Liver (tissue), 2 donors: ENCODE data around the gene SLC6A11.

Experiments
- TF ChIP-seq, protein P1 (sequence below): fragments of 150-350 bp; IDR thresholded peaks from 2 replicates; pipeline ENCODE4 v1.5.1; 2017; ENCODE audit warnings: improper control_type of control experiment, low read depth, low read length; ENCODE audit not compliant: missing input control
- TF ChIP-seq, protein P2 (sequence below): IDR thresholded peaks from 2 replicates; pipeline ENCODE4 v1.6.1; 2016; ENCODE audit warnings: antibody characterized with exemption, mild to moderate bottlenecking
- donor health status: healthy.

DNA sequence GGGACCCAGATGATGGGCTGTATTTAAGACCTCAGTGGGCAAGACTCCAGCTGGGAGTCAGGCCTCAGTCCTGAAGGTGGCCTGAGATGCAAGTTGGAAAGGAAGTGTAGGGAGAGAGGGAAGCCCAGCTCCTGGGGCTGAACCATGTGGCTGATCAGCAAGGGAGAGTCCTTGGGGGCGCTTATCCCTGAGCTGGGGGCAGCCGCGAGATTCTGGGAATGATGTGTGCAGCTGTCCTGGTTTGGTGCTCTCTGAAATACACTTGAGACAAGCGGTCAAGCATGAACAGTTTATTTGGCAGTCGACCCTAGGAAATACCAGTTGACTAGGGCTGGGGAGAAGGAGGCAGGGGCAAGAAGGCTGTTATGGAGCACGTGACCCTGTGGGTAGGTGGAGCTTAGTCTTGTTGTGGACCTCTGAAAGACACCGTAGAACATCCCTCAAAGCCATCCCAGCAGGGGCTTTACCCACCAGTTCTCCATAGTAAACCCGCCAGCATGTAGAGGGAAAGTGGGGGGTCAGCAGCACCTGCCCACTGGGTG lies 41.8 kb upstream of the SLC6A11 start:
- TF ChIP-seq, protein P1, sequence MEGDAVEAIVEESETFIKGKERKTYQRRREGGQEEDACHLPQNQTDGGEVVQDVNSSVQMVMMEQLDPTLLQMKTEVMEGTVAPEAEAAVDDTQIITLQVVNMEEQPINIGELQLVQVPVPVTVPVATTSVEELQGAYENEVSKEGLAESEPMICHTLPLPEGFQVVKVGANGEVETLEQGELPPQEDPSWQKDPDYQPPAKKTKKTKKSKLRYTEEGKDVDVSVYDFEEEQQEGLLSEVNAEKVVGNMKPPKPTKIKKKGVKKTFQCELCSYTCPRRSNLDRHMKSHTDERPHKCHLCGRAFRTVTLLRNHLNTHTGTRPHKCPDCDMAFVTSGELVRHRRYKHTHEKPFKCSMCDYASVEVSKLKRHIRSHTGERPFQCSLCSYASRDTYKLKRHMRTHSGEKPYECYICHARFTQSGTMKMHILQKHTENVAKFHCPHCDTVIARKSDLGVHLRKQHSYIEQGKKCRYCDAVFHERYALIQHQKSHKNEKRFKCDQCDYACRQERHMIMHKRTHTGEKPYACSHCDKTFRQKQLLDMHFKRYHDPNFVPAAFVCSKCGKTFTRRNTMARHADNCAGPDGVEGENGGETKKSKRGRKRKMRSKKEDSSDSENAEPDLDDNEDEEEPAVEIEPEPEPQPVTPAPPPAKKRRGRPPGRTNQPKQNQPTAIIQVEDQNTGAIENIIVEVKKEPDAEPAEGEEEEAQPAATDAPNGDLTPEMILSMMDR, result no peak
- TF ChIP-seq, protein P2, sequence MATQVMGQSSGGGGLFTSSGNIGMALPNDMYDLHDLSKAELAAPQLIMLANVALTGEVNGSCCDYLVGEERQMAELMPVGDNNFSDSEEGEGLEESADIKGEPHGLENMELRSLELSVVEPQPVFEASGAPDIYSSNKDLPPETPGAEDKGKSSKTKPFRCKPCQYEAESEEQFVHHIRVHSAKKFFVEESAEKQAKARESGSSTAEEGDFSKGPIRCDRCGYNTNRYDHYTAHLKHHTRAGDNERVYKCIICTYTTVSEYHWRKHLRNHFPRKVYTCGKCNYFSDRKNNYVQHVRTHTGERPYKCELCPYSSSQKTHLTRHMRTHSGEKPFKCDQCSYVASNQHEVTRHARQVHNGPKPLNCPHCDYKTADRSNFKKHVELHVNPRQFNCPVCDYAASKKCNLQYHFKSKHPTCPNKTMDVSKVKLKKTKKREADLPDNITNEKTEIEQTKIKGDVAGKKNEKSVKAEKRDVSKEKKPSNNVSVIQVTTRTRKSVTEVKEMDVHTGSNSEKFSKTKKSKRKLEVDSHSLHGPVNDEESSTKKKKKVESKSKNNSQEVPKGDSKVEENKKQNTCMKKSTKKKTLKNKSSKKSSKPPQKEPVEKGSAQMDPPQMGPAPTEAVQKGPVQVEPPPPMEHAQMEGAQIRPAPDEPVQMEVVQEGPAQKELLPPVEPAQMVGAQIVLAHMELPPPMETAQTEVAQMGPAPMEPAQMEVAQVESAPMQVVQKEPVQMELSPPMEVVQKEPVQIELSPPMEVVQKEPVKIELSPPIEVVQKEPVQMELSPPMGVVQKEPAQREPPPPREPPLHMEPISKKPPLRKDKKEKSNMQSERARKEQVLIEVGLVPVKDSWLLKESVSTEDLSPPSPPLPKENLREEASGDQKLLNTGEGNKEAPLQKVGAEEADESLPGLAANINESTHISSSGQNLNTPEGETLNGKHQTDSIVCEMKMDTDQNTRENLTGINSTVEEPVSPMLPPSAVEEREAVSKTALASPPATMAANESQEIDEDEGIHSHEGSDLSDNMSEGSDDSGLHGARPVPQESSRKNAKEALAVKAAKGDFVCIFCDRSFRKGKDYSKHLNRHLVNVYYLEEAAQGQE, result no peak
